NOMO-1 treated with DMSO at 0.1 percent for 48 hours (cell line): ENCODE results near the gene LMF1.
"Not testable (repeated sequence)": the region's sequence is repeated elsewhere in the genome, so short reads cannot be mapped to it uniquely, and the experiment has no call there.

Experiments
- DNase-seq: peaks from one replicate; lab custom pipeline; 2025; ENCODE audit not compliant: unreplicated experiment; lab: John Stamatoyannopoulos, UW

The LMF1 gene

GRCh38 chr16:871562-872345 is 99.0 kb downstream of the LMF1 start:
- no peak for DNase-seq

GRCh38 chr16:870856-871561 is 99.8 kb downstream of the LMF1 start:
- DNase-seq, result no peak

- DNase-seq, result no peak
Observed at GRCh38 chr16:869823-870641, 100.8 kb downstream of the LMF1 start.

- DNase-seq, result no peak
Observed at GRCh38 chr16:868846-869822, 101.7 kb downstream of the LMF1 start.

GRCh38 chr16:868386-868755 is 102.4 kb downstream of the LMF1 start:
- no peak for DNase-seq

- DNase-seq, result no peak
Observed at GRCh38 chr16:867421-868385, 103.1 kb downstream of the LMF1 start.

- no peak for DNase-seq
Observed at GRCh38 chr16:866252-866896, 104.4 kb downstream of the LMF1 start.

GRCh38 chr16:865026-865425 is 105.8 kb downstream of the LMF1 start:
- peak; percentile 52 for DNase-seq

GRCh38 chr16:861446-861845 is 109.3 kb downstream of the LMF1 start:
- DNase-seq, result no peak

GRCh38 chr16:860891-861290 is 109.9 kb downstream of the LMF1 start:
- DNase-seq, result no peak

GRCh38 chr16:858971-859370 is 111.8 kb downstream of the LMF1 start:
- not testable (repeated sequence) for DNase-seq

- DNase-seq, result not testable (repeated sequence)
Observed at GRCh38 chr16:858441-858840, 112.3 kb downstream of the LMF1 start.

- DNase-seq, result no peak
Observed at GRCh38 chr16:856811-857210, 114.0 kb downstream of the LMF1 start.

GRCh38 chr16:856101-856500 is 114.7 kb downstream of the LMF1 start:
- no peak for DNase-seq

GRCh38 chr16:855471-855870 is 115.3 kb downstream of the LMF1 start:
- no peak for DNase-seq

GRCh38 chr16:854808-855410 is 115.9 kb downstream of the LMF1 start:
- DNase-seq, result no peak

- DNase-seq, result no peak
Observed at GRCh38 chr16:853981-854807, 116.6 kb downstream of the LMF1 start.

- DNase-seq, result no peak
Observed at GRCh38 chr16:853306-853705, 117.5 kb downstream of the LMF1 start.
